Adrenal gland (tissue), 5 donors: ENCODE data around the gene ASTL.

ENCODE experiments used
- CTCF ChIP-seq, 6 experiments: fragments of 450-650 bp in 4 of 6; fragments of 200-600 bp in 2 of 6; sonication (generic) in 1 of 6; IDR thresholded peaks; 1 replicate in 5 of 6; 2 replicates in 1 of 6; pipeline versions ENCODE4 v1.5.1 to v1.8.0; 2016 to 2021; ENCODE audit warnings: antibody characterized with exemption in 6 of 6, mild to moderate bottlenecking in 2 of 6, moderate library complexity in 1 of 6
- POLR2A ChIP-seq, 2 donors: fragments of 450-650 bp; IDR thresholded peaks; one replicate each; pipeline ENCODE4 v1.6.1; 2017; ENCODE audit warnings: antibody characterized with exemption in 2 of 2, mild to moderate bottlenecking in 2 of 2, moderate library complexity in 1 of 2
- donor health status: DM: no; HTN: no; CAD: no.

DNA sequence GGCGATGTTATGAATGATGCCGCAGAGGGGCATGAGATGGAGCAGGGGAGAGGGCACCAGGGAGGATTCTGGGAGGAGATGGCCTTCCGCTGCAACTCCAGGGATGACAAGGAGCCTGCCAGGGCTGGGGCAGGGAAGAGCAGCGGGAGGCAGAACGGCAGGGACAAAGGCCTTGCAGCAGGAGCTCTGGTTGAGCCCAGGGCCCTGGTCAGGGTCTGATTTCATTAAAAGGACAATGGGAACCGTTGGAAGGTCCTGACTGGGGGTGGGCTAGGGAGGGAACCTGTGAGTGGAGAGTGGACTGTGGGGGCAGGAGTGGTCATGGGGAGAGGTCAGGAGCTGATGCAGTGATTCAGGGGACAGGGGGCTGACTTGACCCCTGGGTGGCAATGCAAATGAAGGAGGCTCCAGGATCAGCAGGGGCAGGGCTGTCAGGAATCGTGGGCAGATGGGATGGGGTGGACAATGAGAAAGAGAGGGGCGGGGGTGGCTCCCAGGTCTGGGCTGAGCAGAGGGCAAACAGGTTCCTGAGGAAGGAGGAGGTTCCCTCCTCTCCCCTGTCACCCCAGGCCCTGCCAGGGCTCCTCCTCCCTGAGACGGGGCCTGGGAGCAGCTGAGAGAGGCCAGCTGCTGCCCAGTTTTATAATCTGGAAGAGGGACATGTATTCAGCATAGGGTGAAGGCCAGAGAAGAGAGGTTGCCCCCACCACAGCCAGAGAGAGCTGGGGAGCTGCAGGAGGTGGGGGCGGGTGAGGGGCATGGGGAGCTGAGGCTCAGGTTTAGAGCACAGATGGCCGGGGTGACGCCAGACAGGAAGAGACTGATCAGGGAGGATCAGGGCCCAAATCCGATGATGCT is 14.2 kb upstream of the ASTL start:
- TF ChIP-seq CTCF (IDR thresholded peaks at IDR 0.05) (no peak), POLR2A (IDR thresholded peaks at IDR 0.05) (no peak)
